A549 (cell line): ENCODE results near the gene HLA-DOA. TPM values are rescaled to one million over a fixed set of nuclear protein-coding genes. Genes with fewer than 3 reads are reported as not detected.

ENCODE experiments used
- BHLHE40 ChIP-seq: IDR thresholded peaks from 2 replicates; pipeline ENCODE4 v1.6.1; 2012; ENCODE audit warnings: low read depth, low read length, inconsistent platforms
- CHD4 ChIP-seq: fragments of 200-600 bp; sonication (generic); IDR thresholded peaks from 2 replicates; pipeline ENCODE4 v1.6.1; 2016; ENCODE audit warnings: antibody characterized with exemption, mild to moderate bottlenecking, borderline replicate concordance
- CTCF ChIP-seq: fragments of >200 bp; sonication (Bioruptor Twin); formaldehyde crosslinking; IDR thresholded peaks from 3 replicates; pipeline ENCODE4 v1.5.1; 2016
- EHF ChIP-seq: fragments of 250-450 bp; sonication (Bioruptor Pico); IDR thresholded peaks from 2 replicates; pipeline ENCODE4 v1.5.0; 2020; ENCODE audit warnings: mild to moderate bottlenecking
- EHMT2 ChIP-seq: fragments of 200-600 bp; sonication (generic); IDR thresholded peaks from 2 replicates; pipeline ENCODE4 v1.6.1; 2016; ENCODE audit warnings: antibody characterized with exemption, low read depth, mild to moderate bottlenecking, moderate library complexity
- ELK1 ChIP-seq: fragments of 150-350 bp; IDR thresholded peaks from 2 replicates; pipeline ENCODE4 v1.6.1; 2014; ENCODE audit warnings: low read depth, mild to moderate bottlenecking, low read length
- FOSB ChIP-seq: fragments of 250-450 bp; sonication (Bioruptor Pico); IDR thresholded peaks from 2 replicates; pipeline ENCODE4 v1.5.0; 2020; ENCODE audit warnings: mild to moderate bottlenecking, moderate library complexity
- FOSL2 ChIP-seq, 2 experiments: fragments of 450-650 bp in 1 of 2; fragments of >200 bp in 1 of 2; sonication (Bioruptor Twin) in 1 of 2; formaldehyde crosslinking; IDR thresholded peaks; 2 replicates each; pipeline versions ENCODE4 v1.5.0 to v1.6.1; 2016 to 2020; ENCODE audit warnings: mild to moderate bottlenecking in 1 of 2, moderate library complexity in 1 of 2
- FOXS1 ChIP-seq: fragments of 250-450 bp; sonication (Bioruptor Pico); IDR thresholded peaks from 2 replicates; pipeline ENCODE4 v1.5.0; 2020; ENCODE audit warnings: mild to moderate bottlenecking, moderate library complexity
- GATA3 ChIP-seq: IDR thresholded peaks from 2 replicates; pipeline ENCODE4 v1.6.1; 2012; ENCODE audit warnings: borderline replicate concordance
- HOXA7 ChIP-seq: fragments of 250-450 bp; sonication (Bioruptor Pico); IDR thresholded peaks from 2 replicates; pipeline ENCODE4 v1.5.0; 2020; ENCODE audit warnings: mild to moderate bottlenecking, moderate library complexity
- KDM1A ChIP-seq: fragments of 200-600 bp; sonication (generic); IDR thresholded peaks from 2 replicates; pipeline ENCODE4 v1.6.1; 2016; ENCODE audit warnings: low read depth, mild to moderate bottlenecking
- KDM5A ChIP-seq: fragments of 200-600 bp; sonication (generic); IDR thresholded peaks from 2 replicates; pipeline ENCODE4 v1.6.1; 2016; ENCODE audit warnings: antibody characterized with exemption, mild to moderate bottlenecking
- MAFK ChIP-seq: fragments of 450-650 bp; IDR thresholded peaks from 2 replicates; pipeline ENCODE4 v1.6.1; 2014; ENCODE audit not compliant: partially characterized antibody
- PHF8 ChIP-seq: fragments of 200-600 bp; sonication (generic); IDR thresholded peaks from 2 replicates; pipeline ENCODE4 v1.6.1; 2016; ENCODE audit warnings: low read depth, mild to moderate bottlenecking, antibody characterized with exemption, moderate library complexity, borderline replicate concordance
- POLR2AphosphoS2 ChIP-seq: conservative IDR thresholded peaks from 2 replicates; pipeline ENCODE4 v1.6.1; 2012; ENCODE audit warnings: low read length, improper control_type of control experiment, inconsistent platforms
- RAD21 ChIP-seq, 2 experiments: fragments of >200 bp in 1 of 2; sonication (Bioruptor Twin) in 1 of 2; formaldehyde crosslinking in 1 of 2; IDR thresholded peaks in 1 of 2; conservative IDR thresholded peaks in 1 of 2; 2 replicates in 1 of 2; 3 replicates in 1 of 2; pipeline ENCODE4 v1.6.1; 2012 to 2018; ENCODE audit warnings: inconsistent platforms in 1 of 2
- RNF2 ChIP-seq: fragments of 200-600 bp; sonication (generic); IDR thresholded peaks from 2 replicates; pipeline ENCODE4 v1.6.1; 2016; ENCODE audit warnings: low read depth, mild to moderate bottlenecking, antibody characterized with exemption, moderate library complexity, borderline replicate concordance
- SREBF2 ChIP-seq: fragments of 450-650 bp; IDR thresholded peaks from 2 replicates; pipeline ENCODE4 v1.6.1; 2014; ENCODE audit warnings: mild to moderate bottlenecking, moderate library complexity
- TFCP2L1 ChIP-seq: fragments of 250-450 bp; sonication (Bioruptor Pico); IDR thresholded peaks from 2 replicates; pipeline ENCODE4 v1.5.0; 2021; ENCODE audit warnings: mild to moderate bottlenecking
- TP53 ChIP-seq: fragments of 250-450 bp; sonication (Bioruptor Pico); IDR thresholded peaks from 2 replicates; pipeline ENCODE4 v1.5.0; 2021; ENCODE audit warnings: mild to moderate bottlenecking, moderate library complexity
- ZC3H11A ChIP-seq: fragments of 450-650 bp; IDR thresholded peaks from 2 replicates; pipeline ENCODE4 v1.6.1; 2014; ENCODE audit warnings: antibody characterized with exemption, mild to moderate bottlenecking
- ZNF302 ChIP-seq: fragments of 250-450 bp; sonication (Bioruptor Pico); IDR thresholded peaks from 2 replicates; pipeline ENCODE4 v1.9.0; 2021; ENCODE audit warnings: inconsistent platforms, mild to moderate bottlenecking, moderate library complexity
- polyA plus RNA-seq, 4 experiments: library from polyadenylated mRNA; depleted of rRNA in 3 of 4; stranded (reverse); fragments of >200 nt; fragmentation: RNase III in 1 of 4; extraction: RNeasy Plus Mini Kit Qiagen cat#74134 plus additional on column Dnase treatment in 1 of 4; gene quantifications; 2 replicates in 3 of 4; 3 replicates in 1 of 4; pipeline ENCODE4 v1.2.3, GENCODE V29; 2011 to 2017
- TF ChIP-seq, protein P1 (sequence below): IDR thresholded peaks from 2 replicates; pipeline ENCODE4 v1.6.1; 2012
- TF ChIP-seq, protein P2 (sequence below): fragments of 200-600 bp; sonication (generic); IDR thresholded peaks from 2 replicates; pipeline ENCODE4 v1.6.1; 2016; ENCODE audit warnings: antibody characterized with exemption, mild to moderate bottlenecking, moderate library complexity
- TF ChIP-seq, protein P3 (sequence below): IDR thresholded peaks from 2 replicates; pipeline ENCODE4 v1.6.1; 2012; ENCODE audit warnings: low read depth, borderline replicate concordance

HLA-DOA gene
- polyA plus RNA-seq, 2 of the 4 experiments (the other 2 are of a cell fraction), result 0.03 to 0.27 TPM

DNA sequence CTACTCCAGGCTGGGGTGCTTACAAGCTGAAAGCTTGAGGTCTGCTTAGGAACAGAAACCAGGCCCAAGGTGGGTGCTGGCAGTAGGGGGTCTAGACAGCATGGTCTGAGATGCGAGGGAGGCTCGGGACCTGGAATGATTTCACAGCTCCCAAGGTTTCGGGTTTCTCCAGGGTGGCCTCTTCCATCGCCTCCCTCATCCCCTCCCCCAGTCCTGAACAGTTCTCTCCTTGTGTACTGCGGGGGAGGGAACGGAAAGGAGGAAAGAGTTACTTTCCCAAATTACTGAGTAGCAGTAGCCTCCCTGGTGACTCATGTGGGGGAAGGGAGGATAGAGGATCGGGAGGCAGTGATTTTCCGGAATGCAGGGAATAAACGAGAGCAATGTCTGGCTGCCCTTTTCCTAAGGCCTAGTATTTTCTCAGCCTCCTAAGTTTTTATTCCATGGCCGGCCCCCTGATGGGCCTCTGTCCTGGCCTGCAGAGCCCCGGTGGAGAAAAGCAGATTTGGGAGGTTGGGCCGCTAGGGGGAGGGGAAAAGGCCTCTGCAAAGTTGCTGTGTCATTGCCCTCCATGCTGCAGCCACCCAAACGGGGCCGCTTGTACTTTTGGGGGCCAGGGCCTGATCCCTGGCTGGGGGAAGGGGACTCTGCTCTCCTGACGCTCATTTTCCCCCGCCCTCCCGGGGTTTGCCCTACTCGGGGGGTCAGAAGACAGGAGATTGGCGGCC lies 39.5 kb downstream of the HLA-DOA start (continued):
- TF ChIP-seq FOXS1 (CRISPR knock-in tag), result peak; percentile 67; the same call in 1 of the 2 replicates
- TF ChIP-seq FOSB, result peak; percentile 5; the same call in 1 of the 2 replicates
- TF ChIP-seq GATA3, result peak; percentile 10; the same call in 1 of the 2 replicates
- no peak for TF ChIP-seq EHMT2
- TF ChIP-seq TFCP2L1 (CRISPR knock-in tag), result peak; percentile 15; the same call in 1 of the 2 replicates
- no peak for TF ChIP-seq RNF2
- no peak for TF ChIP-seq ELK1
- peak; percentile 10 for TF ChIP-seq EHF (CRISPR knock-in tag)
- TF ChIP-seq POLR2AphosphoS2, result no peak
- peak; percentile 85; the same call in 1 of the 2 replicates for TF ChIP-seq HOXA7 (CRISPR knock-in tag)
- TF ChIP-seq, protein P1, sequence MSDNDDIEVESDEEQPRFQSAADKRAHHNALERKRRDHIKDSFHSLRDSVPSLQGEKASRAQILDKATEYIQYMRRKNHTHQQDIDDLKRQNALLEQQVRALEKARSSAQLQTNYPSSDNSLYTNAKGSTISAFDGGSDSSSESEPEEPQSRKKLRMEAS, result peak; percentile 49
- TF ChIP-seq TP53, result no peak
- TF ChIP-seq FOSL2 (IDR thresholded peaks at IDR 0.05), result 0 out of 2 replicates have a peak, but pooled peaks have one; percentile 22
- peak; percentile 87 for TF ChIP-seq FOSL2 (CRISPR knock-in tag; IDR thresholded peaks at IDR 0.05)
- TF ChIP-seq ZC3H11A, result no peak
- TF ChIP-seq KDM5A, result no peak
- TF ChIP-seq, protein P2, sequence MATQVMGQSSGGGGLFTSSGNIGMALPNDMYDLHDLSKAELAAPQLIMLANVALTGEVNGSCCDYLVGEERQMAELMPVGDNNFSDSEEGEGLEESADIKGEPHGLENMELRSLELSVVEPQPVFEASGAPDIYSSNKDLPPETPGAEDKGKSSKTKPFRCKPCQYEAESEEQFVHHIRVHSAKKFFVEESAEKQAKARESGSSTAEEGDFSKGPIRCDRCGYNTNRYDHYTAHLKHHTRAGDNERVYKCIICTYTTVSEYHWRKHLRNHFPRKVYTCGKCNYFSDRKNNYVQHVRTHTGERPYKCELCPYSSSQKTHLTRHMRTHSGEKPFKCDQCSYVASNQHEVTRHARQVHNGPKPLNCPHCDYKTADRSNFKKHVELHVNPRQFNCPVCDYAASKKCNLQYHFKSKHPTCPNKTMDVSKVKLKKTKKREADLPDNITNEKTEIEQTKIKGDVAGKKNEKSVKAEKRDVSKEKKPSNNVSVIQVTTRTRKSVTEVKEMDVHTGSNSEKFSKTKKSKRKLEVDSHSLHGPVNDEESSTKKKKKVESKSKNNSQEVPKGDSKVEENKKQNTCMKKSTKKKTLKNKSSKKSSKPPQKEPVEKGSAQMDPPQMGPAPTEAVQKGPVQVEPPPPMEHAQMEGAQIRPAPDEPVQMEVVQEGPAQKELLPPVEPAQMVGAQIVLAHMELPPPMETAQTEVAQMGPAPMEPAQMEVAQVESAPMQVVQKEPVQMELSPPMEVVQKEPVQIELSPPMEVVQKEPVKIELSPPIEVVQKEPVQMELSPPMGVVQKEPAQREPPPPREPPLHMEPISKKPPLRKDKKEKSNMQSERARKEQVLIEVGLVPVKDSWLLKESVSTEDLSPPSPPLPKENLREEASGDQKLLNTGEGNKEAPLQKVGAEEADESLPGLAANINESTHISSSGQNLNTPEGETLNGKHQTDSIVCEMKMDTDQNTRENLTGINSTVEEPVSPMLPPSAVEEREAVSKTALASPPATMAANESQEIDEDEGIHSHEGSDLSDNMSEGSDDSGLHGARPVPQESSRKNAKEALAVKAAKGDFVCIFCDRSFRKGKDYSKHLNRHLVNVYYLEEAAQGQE, result no peak
- TF ChIP-seq, protein P3, sequence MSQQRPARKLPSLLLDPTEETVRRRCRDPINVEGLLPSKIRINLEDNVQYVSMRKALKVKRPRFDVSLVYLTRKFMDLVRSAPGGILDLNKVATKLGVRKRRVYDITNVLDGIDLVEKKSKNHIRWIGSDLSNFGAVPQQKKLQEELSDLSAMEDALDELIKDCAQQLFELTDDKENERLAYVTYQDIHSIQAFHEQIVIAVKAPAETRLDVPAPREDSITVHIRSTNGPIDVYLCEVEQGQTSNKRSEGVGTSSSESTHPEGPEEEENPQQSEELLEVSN, result peak; percentile 36; the same call in 1 of the 2 replicates
- TF ChIP-seq SREBF2, result no peak
- peak; percentile 96 for TF ChIP-seq MAFK
- no peak for TF ChIP-seq BHLHE40
- TF ChIP-seq RAD21 (conservative IDR thresholded peaks at IDR 0.05 in 1 of 2, IDR thresholded peaks at IDR 0.05 in 1 of 2), result no peak
- no peak for TF ChIP-seq KDM1A
- peak; percentile 32; the same call in 1 of the 2 replicates for TF ChIP-seq PHF8
- TF ChIP-seq ZNF302, result no peak
- no peak for TF ChIP-seq CHD4
- TF ChIP-seq CTCF, result no peak
